Measurements from ENCODE around the gene GHDC. TPM values are rescaled to one million over a fixed set of nuclear protein-coding genes. Genes with fewer than 3 reads are reported as not detected.
"Not testable (repeated sequence)": the region's sequence is repeated elsewhere in the genome, so short reads cannot be mapped to it uniquely, and the experiment has no call there.

The GHDC gene
- total RNA-seq, 1 experiment from 2014 or later, result 14.9 TPM

- Histone ChIP-seq H3K36me3 (ENCODE audit: insufficient read depth, low read length) (no peaks in the 10 kb centered on the region), H2AFZ (ENCODE audit: low read length) (no peak overlapping the region), H3K4me2 (ENCODE audit: low read depth, low read length, poor library complexity, severe bottlenecking) (no peak overlapping the region), H3K4me3 (ENCODE audit: low read length) (no peak overlapping the region), H3K9me3 (ENCODE audit: low read length) (no peaks in the 10 kb centered on the region), H3K4me1 (ENCODE audit: low read length) (peaks cover 15% of the 10 kb centered on the region), H3K79me2 (ENCODE audit: low read length) (no peaks in the 10 kb centered on the region), H4K20me1 (ENCODE audit: insufficient read depth, low read depth, low read length) (no peaks in the 10 kb centered on the region), H3K9ac (ENCODE audit: low read length) (no peak overlapping the region), H3K27ac (ENCODE audit: low read length) (no peak overlapping the region), H3K27me3 (ENCODE audit: low read length) (no peaks in the 10 kb centered on the region), H3K9me2 (replicated peaks; ENCODE audit: insufficient read depth, low read length) (no peaks in the 10 kb centered on the region)
- DNase-seq, result no peak
These were observed 3.6 kb downstream of the GHDC start for GRCh38 chr17:42190491-42191274.

GRCh38 chr17:42189651-42189965 is 4.7 kb downstream of the GHDC start:
- H3K79me2 ChIP-seq (ENCODE audit: low read length), result no peaks in the 10 kb centered on the region
- H3K27me3 ChIP-seq (ENCODE audit: low read length), result no peaks in the 10 kb centered on the region
- H3K27ac ChIP-seq (ENCODE audit: low read length), result no peak overlapping the region
- no peak overlapping the region for H3K4me3 ChIP-seq (ENCODE audit: low read length)
- no peak overlapping the region for H3K4me2 ChIP-seq (ENCODE audit: low read depth, low read length, poor library complexity, severe bottlenecking)
- no peak for DNase-seq
- peaks cover 18% of the 10 kb centered on the region for H3K4me1 ChIP-seq (ENCODE audit: low read length)
- H3K36me3 ChIP-seq (ENCODE audit: insufficient read depth, low read length), result no peaks in the 10 kb centered on the region
- H3K9ac ChIP-seq (ENCODE audit: low read length), result no peak overlapping the region
- H3K9me3 ChIP-seq (ENCODE audit: low read length), result no peaks in the 10 kb centered on the region
- no peaks in the 10 kb centered on the region for H3K9me2 ChIP-seq (replicated peaks; ENCODE audit: insufficient read depth, low read length)
- no peaks in the 10 kb centered on the region for H4K20me1 ChIP-seq (ENCODE audit: insufficient read depth, low read depth, low read length)
- H2AFZ ChIP-seq (ENCODE audit: low read length), result no peak overlapping the region

GRCh38 chr17:42188749-42189650 is 5.3 kb downstream of the GHDC start:
- no peak overlapping the region for H3K4me3 ChIP-seq (ENCODE audit: low read length)
- no peaks in the 10 kb centered on the region for H3K9me2 ChIP-seq (replicated peaks; ENCODE audit: insufficient read depth, low read length)
- H4K20me1 ChIP-seq (ENCODE audit: insufficient read depth, low read depth, low read length), result no peaks in the 10 kb centered on the region
- peaks cover 21% of the 10 kb centered on the region for H3K4me1 ChIP-seq (ENCODE audit: low read length)
- no peak overlapping the region for H2AFZ ChIP-seq (ENCODE audit: low read length)
- no peak overlapping the region for H3K27ac ChIP-seq (ENCODE audit: low read length)
- no peaks in the 10 kb centered on the region for H3K79me2 ChIP-seq (ENCODE audit: low read length)
- no peak overlapping the region for H3K4me2 ChIP-seq (ENCODE audit: low read depth, low read length, poor library complexity, severe bottlenecking)
- H3K9ac ChIP-seq (ENCODE audit: low read length), result no peak overlapping the region
- no peak for DNase-seq
- no peaks in the 10 kb centered on the region for H3K36me3 ChIP-seq (ENCODE audit: insufficient read depth, low read length)
- no peaks in the 10 kb centered on the region for H3K27me3 ChIP-seq (ENCODE audit: low read length)
- no peaks in the 10 kb centered on the region for H3K9me3 ChIP-seq (ENCODE audit: low read length)

- Histone ChIP-seq H2AFZ (ENCODE audit: low read length) (no peak overlapping the region), H3K27ac (ENCODE audit: low read length) (no peak overlapping the region), H3K9me2 (replicated peaks; ENCODE audit: insufficient read depth, low read length) (no peaks in the 10 kb centered on the region), H3K27me3 (ENCODE audit: low read length) (no peaks in the 10 kb centered on the region), H3K4me1 (ENCODE audit: low read length) (peaks cover 18% of the 10 kb centered on the region), H3K4me3 (ENCODE audit: low read length) (no peak overlapping the region), H3K79me2 (ENCODE audit: low read length) (no peaks in the 10 kb centered on the region), H3K9me3 (ENCODE audit: low read length) (no peaks in the 10 kb centered on the region), H3K4me2 (ENCODE audit: low read depth, low read length, poor library complexity, severe bottlenecking) (no peak overlapping the region), H3K36me3 (ENCODE audit: insufficient read depth, low read length) (no peaks in the 10 kb centered on the region), H4K20me1 (ENCODE audit: insufficient read depth, low read depth, low read length) (no peaks in the 10 kb centered on the region), H3K9ac (ENCODE audit: low read length) (no peak overlapping the region)
- no peak for DNase-seq
These were observed 6.5 kb downstream of the GHDC start for GRCh38 chr17:42187833-42188232.

- H3K9me2 ChIP-seq (replicated peaks; ENCODE audit: insufficient read depth, low read length); H3K9ac ChIP-seq (ENCODE audit: low read length); H3K4me2 ChIP-seq (ENCODE audit: low read depth, low read length, poor library complexity, severe bottlenecking); H3K27ac ChIP-seq (ENCODE audit: low read length); H3K4me3 ChIP-seq (ENCODE audit: low read length); H2AFZ ChIP-seq (ENCODE audit: low read length); H3K27me3 ChIP-seq (ENCODE audit: low read length); H3K9me3 ChIP-seq (ENCODE audit: low read length); H4K20me1 ChIP-seq (ENCODE audit: insufficient read depth, low read depth, low read length); H3K36me3 ChIP-seq (ENCODE audit: insufficient read depth, low read length); DNase-seq; H3K79me2 ChIP-seq (ENCODE audit: low read length): not testable (repeated sequence)
- peaks cover 23% of the 10 kb centered on the region for H3K4me1 ChIP-seq (ENCODE audit: low read length)
These were observed 8.1 kb downstream of the GHDC start for GRCh38 chr17:42186191-42186590.

GRCh38 chr17:42185621-42185930 is 8.7 kb downstream of the GHDC start:
- no peaks in the 10 kb centered on the region for H3K9me3 ChIP-seq (ENCODE audit: low read length)
- no peak overlapping the region for H2AFZ ChIP-seq (ENCODE audit: low read length)
- no peak overlapping the region for H3K27ac ChIP-seq (ENCODE audit: low read length)
- no peak overlapping the region for H3K4me3 ChIP-seq (ENCODE audit: low read length)
- H3K9me2 ChIP-seq (replicated peaks; ENCODE audit: insufficient read depth, low read length), result no peaks in the 10 kb centered on the region
- H4K20me1 ChIP-seq (ENCODE audit: insufficient read depth, low read depth, low read length), result no peaks in the 10 kb centered on the region
- H3K9ac ChIP-seq (ENCODE audit: low read length), result no peak overlapping the region
- H3K4me1 ChIP-seq (ENCODE audit: low read length), result peaks cover 29% of the 10 kb centered on the region
- DNase-seq, result no peak
- H3K4me2 ChIP-seq (ENCODE audit: low read depth, low read length, poor library complexity, severe bottlenecking), result no peak overlapping the region
- H3K79me2 ChIP-seq (ENCODE audit: low read length), result no peaks in the 10 kb centered on the region
- no peaks in the 10 kb centered on the region for H3K36me3 ChIP-seq (ENCODE audit: insufficient read depth, low read length)
- no peaks in the 10 kb centered on the region for H3K27me3 ChIP-seq (ENCODE audit: low read length)

- Histone ChIP-seq H3K79me2 (ENCODE audit: low read length) (no peaks in the 10 kb centered on the region), H3K27ac (ENCODE audit: low read length) (no peak within 1 kb of the TSS), H2AFZ (ENCODE audit: low read length) (peak within 1 kb of the TSS; percentile 15; the same call in 1 of the 2 replicates), H3K9me3 (ENCODE audit: low read length) (no peaks in the 10 kb centered on the region), H3K4me2 (ENCODE audit: low read depth, low read length, poor library complexity, severe bottlenecking) (peak within 1 kb of the TSS; percentile 87), H3K27me3 (ENCODE audit: low read length) (no peaks in the 10 kb centered on the region), H3K4me3 (ENCODE audit: low read length) (peak within 1 kb of the TSS; percentile 70; the same call in 1 of the 2 replicates), H4K20me1 (ENCODE audit: insufficient read depth, low read depth, low read length) (no peaks in the 10 kb centered on the region), H3K9ac (ENCODE audit: low read length) (peak within 1 kb of the TSS; percentile 59), H3K36me3 (ENCODE audit: insufficient read depth, low read length) (no peaks in the 10 kb centered on the region), H3K4me1 (ENCODE audit: low read length) (peaks cover 32% of the 10 kb centered on the region), H3K9me2 (replicated peaks; ENCODE audit: insufficient read depth, low read length) (no peaks in the 10 kb centered on the region)
- no peak for DNase-seq
These were observed 9.3 kb downstream of the GHDC start, which contains the start of gene HCRT for GRCh38 chr17:42184713-42185620. Gene HCRT, minus strand, starts transcription at chr17:42185452. Its CDS starts 87 bp downstream, at chr17:42185365.

Measured in Karpas-422 (cell line).